Endodermal cell (in vitro differentiated cells): Measurements from ENCODE around the gene RBP4. TPM values are rescaled to one million over a fixed set of nuclear protein-coding genes. Genes with fewer than 3 reads are reported as not detected.

Experiments used
- DNase-seq: peaks from one replicate; pipeline ENCODE4 v3.0.0-alpha.2; 2017
- H3K27ac ChIP-seq: 2 replicates; pipeline ENCODE4 v1.5.1; 2013; ENCODE audit warnings: mild to moderate bottlenecking, low read depth, low read length, moderate library complexity
- H3K27me3 ChIP-seq: 2 replicates; pipeline ENCODE4 v1.6.1; 2013; ENCODE audit warnings: mild to moderate bottlenecking, low read length, moderate library complexity; ENCODE audit not compliant: insufficient read depth, control insufficient read depth, poor library complexity, severe bottlenecking
- H3K36me3 ChIP-seq: 2 replicates; pipeline ENCODE4 v1.7.0; 2013; ENCODE audit warnings: mild to moderate bottlenecking, low read length, moderate library complexity; ENCODE audit not compliant: control insufficient read depth, insufficient read depth
- H3K4me1 ChIP-seq: one replicate; pipeline ENCODE4 v1.7.0; 2013; ENCODE audit warnings: low read length; ENCODE audit not compliant: control insufficient read depth, insufficient read depth
- H3K4me3 ChIP-seq: 2 replicates; pipeline ENCODE4 v1.5.1; 2013; ENCODE audit warnings: mild to moderate bottlenecking, low read length, moderate library complexity
- H3K9ac ChIP-seq: 2 replicates; pipeline ENCODE4 v1.6.1; 2013; ENCODE audit warnings: mild to moderate bottlenecking, low read length, moderate library complexity; ENCODE audit not compliant: poor library complexity, severe bottlenecking; ENCODE audit errors: extremely low read depth
- H3K9me3 ChIP-seq: 2 replicates; pipeline ENCODE4 v1.6.1; 2013; ENCODE audit warnings: mild to moderate bottlenecking, low read length, moderate library complexity; ENCODE audit not compliant: control insufficient read depth
- H3K27ac Mint-ChIP-seq: 2 replicates; pipeline ENCODE4 v1.8.0; 2020; ENCODE audit warnings: mixed read lengths
- H3K27me3 Mint-ChIP-seq: 2 replicates; pipeline ENCODE4 v1.8.0; 2021; ENCODE audit warnings: mild to moderate bottlenecking, mixed read lengths; ENCODE audit not compliant: insufficient read depth
- H3K36me3 Mint-ChIP-seq: 2 replicates; pipeline ENCODE4 v1.8.0; 2020; ENCODE audit warnings: low read depth, mixed read lengths
- H3K4me1 Mint-ChIP-seq: 2 replicates; pipeline ENCODE4 v1.8.0; 2020; ENCODE audit warnings: mixed read lengths
- H3K4me3 Mint-ChIP-seq: 2 replicates; pipeline ENCODE4 v1.8.0; 2020; ENCODE audit warnings: mild to moderate bottlenecking, moderate library complexity, mixed read lengths
- H3K9me3 Mint-ChIP-seq: 2 replicates; pipeline ENCODE4 v1.8.0; 2020; ENCODE audit warnings: mild to moderate bottlenecking, mixed read lengths
- CTCF ChIP-seq: fragments of 200-600 bp; sonication (generic); conservative IDR thresholded peaks from 2 replicates; pipeline ENCODE4 v1.5.0; 2021; ENCODE audit warnings: antibody characterized with exemption, mild to moderate bottlenecking
- WGBS, 2 experiments: methylation state at CpG; one replicate each; pipeline versions ENCODE4 v1.1.5 to v1.1.7; 2013; ENCODE audit warnings: missing lambda C conversion rate in 2 of 2, mixed read lengths in 1 of 2; ENCODE audit not compliant: insufficient coverage in 1 of 2, insufficient read length in 1 of 2; 5-methylcytosine and 5-hydroxymethylcytosine counted together
- total RNA-seq, 2 donors: library from RNA; stranded (reverse); fragmentation: NEBNext Ultra II Directional in 1 of 2; extraction: Animal tissue kit (Norgen Biotek cat#: 25700) in 1 of 2; gene quantifications; 2 replicates in 1 of 2; 3 replicates in 1 of 2; pipeline ENCODE4 v1.2.1, GENCODE V29; 2021

The RBP4 gene
- total RNA-seq, 2 donors from 2014 or later, result 0.82 to 0.86 TPM

- Histone ChIP-seq H3K4me3 (no peak overlapping the region), H3K36me3 (no peaks in the 10 kb centered on the region), H3K9me3 (no peaks in the 10 kb centered on the region), H3K4me1 (peaks cover 2% of the 10 kb centered on the region), H3K27me3 (peaks cover 9% of the 10 kb centered on the region), H3K27ac (no peak overlapping the region), H3K9ac (no peak overlapping the region)
- no peak for TF ChIP-seq CTCF
- Mint-ChIP-seq H3K27me3 (peaks cover 6% of the 10 kb centered on the region), H3K4me1 (peaks cover 31% of the 10 kb centered on the region), H3K4me3 (no peak overlapping the region), H3K27ac (no peak overlapping the region), H3K9me3 (no peaks in the 10 kb centered on the region), H3K36me3 (no peaks in the 10 kb centered on the region)
- 89 to 100% methylated on average over 1 to 3 of the region's 3 CpGs for WGBS, 2 experiments
- DNase-seq, result no peak
Observed at GRCh38 chr10:93613126-93613525, 12.1 kb upstream of the RBP4 start.

GRCh38 chr10:93612311-93612710 is 11.3 kb upstream of the RBP4 start, which contains the start of gene PDE6C:
PDE6C (plus strand) TSS chr10:93612537; CDS start chr10:93612726, 189 bp downstream.
- Mint-ChIP-seq H3K27me3 (peaks cover 6% of the 10 kb centered on the region), H3K9me3 (no peaks in the 10 kb centered on the region), H3K27ac (no peak within 1 kb of the TSS), H3K4me3 (no peak within 1 kb of the TSS), H3K36me3 (no peaks in the 10 kb centered on the region), H3K4me1 (peaks cover 24% of the 10 kb centered on the region)
- H3K27me3 ChIP-seq, result peaks cover 10% of the 10 kb centered on the region
- no peak for TF ChIP-seq CTCF
- H3K36me3 ChIP-seq, result no peaks in the 10 kb centered on the region
- DNase-seq, result no peak
- peaks cover 2% of the 10 kb centered on the region for H3K4me1 ChIP-seq
- H3K4me3 ChIP-seq, result no peak within 1 kb of the TSS
- H3K27ac ChIP-seq, result no peak within 1 kb of the TSS
- no peak within 1 kb of the TSS for H3K9ac ChIP-seq
- no peaks in the 10 kb centered on the region for H3K9me3 ChIP-seq
- 94 to 96% methylated on average over 5 to 6 of the region's 6 CpGs for WGBS, 2 experiments

GRCh38 chr10:93608421-93608820 is 7.4 kb upstream of the RBP4 start:
- H3K36me3 Mint-ChIP-seq, result no peaks in the 10 kb centered on the region
- no peak for DNase-seq
- H3K4me1 Mint-ChIP-seq, result peaks cover 2% of the 10 kb centered on the region
- H3K27me3 Mint-ChIP-seq, result peaks cover 29% of the 10 kb centered on the region
- Histone ChIP-seq H3K36me3 (no peaks in the 10 kb centered on the region), H3K27ac (no peak overlapping the region), H3K9me3 (no peaks in the 10 kb centered on the region), H3K9ac (no peak overlapping the region), H3K27me3 (peaks cover 26% of the 10 kb centered on the region), H3K4me1 (no peaks in the 10 kb centered on the region), H3K4me3 (no peak overlapping the region)
- WGBS, 2 experiments, result 93 to 100% methylated on average over 2 to 3 of the region's 3 CpGs
- H3K27ac Mint-ChIP-seq, result no peak overlapping the region
- no peaks in the 10 kb centered on the region for H3K9me3 Mint-ChIP-seq
- H3K4me3 Mint-ChIP-seq, result no peak overlapping the region
- TF ChIP-seq CTCF, result no peak
